ENCODE measurements around the gene GABRG3.

The GABRG3 gene

GRCh38 chr15:26970712-26971210, at the start of gene GABRG3:
GABRG3 (plus strand) TSS chr15:26971181.
- peak; percentile 45 for DNase-seq

GRCh38 chr15:26921433-26921832, 49.5 kb upstream of the GABRG3 start:
- DNase-seq: no peak

GRCh38 chr15:26926081-26926480, 44.9 kb upstream of the GABRG3 start:
- DNase-seq: no peak

- peak; percentile 68 for DNase-seq
These were observed 42.9 kb upstream of the GABRG3 start for GRCh38 chr15:26928051-26928450.

GRCh38 chr15:26929588-26929987, 41.4 kb upstream of the GABRG3 start:
- no peak for DNase-seq

- DNase-seq: no peak
These were observed 36.1 kb upstream of the GABRG3 start for GRCh38 chr15:26934848-26935247.

- DNase-seq: no peak
These were observed 35.7 kb upstream of the GABRG3 start for GRCh38 chr15:26935322-26935721.

GRCh38 chr15:26936502-26936901, 34.5 kb upstream of the GABRG3 start:
- DNase-seq: no peak

GRCh38 chr15:26937134-26937533, 33.8 kb upstream of the GABRG3 start:
- no peak for DNase-seq

GRCh38 chr15:26939398-26939797, 31.6 kb upstream of the GABRG3 start:
- no peak for DNase-seq

- no peak for DNase-seq
These were observed 29.5 kb upstream of the GABRG3 start for GRCh38 chr15:26941489-26941888.

- no peak for DNase-seq
These were observed 27.1 kb upstream of the GABRG3 start for GRCh38 chr15:26943866-26944265.

- no peak for DNase-seq
These were observed 25.9 kb upstream of the GABRG3 start for GRCh38 chr15:26945046-26945445.

- no peak for DNase-seq
These were observed 21.0 kb upstream of the GABRG3 start for GRCh38 chr15:26950001-26950400.

GRCh38 chr15:26954403-26954802, 16.6 kb upstream of the GABRG3 start:
- DNase-seq: no peak

GRCh38 chr15:26967719-26968269, 3.2 kb upstream of the GABRG3 start:
- DNase-seq: peak; percentile 74

- no peak for DNase-seq
These were observed 2.2 kb upstream of the GABRG3 start for GRCh38 chr15:26968806-26969205.

GRCh38 chr15:26971271-26972018, 464 bp downstream of the GABRG3 start:
- DNase-seq: peak; percentile 8

- DNase-seq: peak; percentile 18
These were observed 1.7 kb downstream of the GABRG3 start for GRCh38 chr15:26972636-26973035.

- DNase-seq: peak; percentile 33
These were observed 3.3 kb downstream of the GABRG3 start for GRCh38 chr15:26974120-26974780.

- no peak for DNase-seq
These were observed 10.5 kb downstream of the GABRG3 start for GRCh38 chr15:26981492-26981891.

- no peak for DNase-seq
These were observed 12.8 kb downstream of the GABRG3 start for GRCh38 chr15:26983822-26984221.

GRCh38 chr15:26985050-26985449, 14.1 kb downstream of the GABRG3 start:
- DNase-seq: no peak

GRCh38 chr15:26996250-26996649, 25.3 kb downstream of the GABRG3 start:
- no peak for DNase-seq
